C4-2B (cell line): ENCODE results near the gene MIS18A.
A peak's percentile ranks its signal among the peaks of the same experiment; 100 is the strongest.

ENCODE experiments used
- CTCF ChIP-seq: fragments of 450-650 bp; conservative IDR thresholded peaks from 2 replicates; pipeline ENCODE4 v1.5.1; 2017; ENCODE audit warnings: mild to moderate bottlenecking
- ZFX ChIP-seq: fragments of 450-650 bp; IDR thresholded peaks from 2 replicates; pipeline ENCODE4 v1.6.1; 2017

GRCh38 chr21:32257962-32258785 lies 20.7 kb downstream of the MIS18A start:
- TF ChIP-seq CTCF (peak; percentile 77), ZFX (no peak)
